Measurements from ENCODE around the gene DMC1.

Gene DMC1

DNA sequence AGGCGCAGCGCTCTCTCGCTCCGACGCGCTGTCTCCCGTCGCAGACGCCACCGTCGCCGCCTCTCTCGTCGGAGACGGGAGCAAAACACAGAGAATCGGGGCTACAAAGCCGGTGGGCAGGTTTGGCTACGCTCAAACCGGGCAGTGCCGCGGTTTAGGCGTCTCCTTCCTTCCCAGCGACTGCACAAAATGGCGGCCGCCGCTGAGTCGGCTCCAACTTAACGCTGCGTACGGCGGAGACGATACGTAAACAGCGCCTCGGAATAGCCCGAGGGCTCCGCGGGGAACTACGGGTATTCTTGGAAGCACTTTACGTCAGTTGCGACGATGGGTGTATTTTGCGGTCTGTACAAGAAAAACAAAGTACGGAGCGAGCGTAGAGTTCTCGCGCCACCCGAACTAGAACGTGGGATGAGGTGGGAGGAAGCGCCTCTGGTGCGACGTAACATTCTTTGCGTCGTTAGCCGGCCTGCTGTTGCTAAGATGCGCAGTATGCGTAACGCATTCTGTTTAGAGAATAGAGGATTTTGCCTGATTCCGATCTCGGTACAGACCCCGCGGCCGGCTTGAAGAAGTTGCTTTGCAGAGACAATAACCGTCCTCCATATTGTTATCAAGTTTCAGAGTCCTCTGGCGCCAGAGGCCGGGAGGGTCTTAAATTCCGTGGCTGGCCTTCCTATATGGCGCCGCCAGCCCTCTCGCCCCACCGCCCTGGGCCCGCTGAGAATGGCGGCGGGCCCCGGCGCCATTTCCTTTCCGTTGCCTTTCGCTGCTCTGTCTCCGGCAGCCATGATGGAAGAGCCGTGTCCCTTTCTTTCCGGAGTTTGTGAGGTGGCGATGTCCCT lies 63.6 kb downstream of the DMC1 start, which contains the start of gene DDX17:
TSS of gene DDX17 (minus strand) at position 194 of the 845 bp plus-strand sequence.
- H3K4me3 ChIP-seq (ENCODE audit: low read depth, low read length): peak within 1 kb of the TSS; percentile 91
- CTCF ChIA-PET: no interaction called here
- DNase-seq (ENCODE audit: low read depth, low spot score): peak; percentile 82
- TF ChIP-seq, protein P1, sequence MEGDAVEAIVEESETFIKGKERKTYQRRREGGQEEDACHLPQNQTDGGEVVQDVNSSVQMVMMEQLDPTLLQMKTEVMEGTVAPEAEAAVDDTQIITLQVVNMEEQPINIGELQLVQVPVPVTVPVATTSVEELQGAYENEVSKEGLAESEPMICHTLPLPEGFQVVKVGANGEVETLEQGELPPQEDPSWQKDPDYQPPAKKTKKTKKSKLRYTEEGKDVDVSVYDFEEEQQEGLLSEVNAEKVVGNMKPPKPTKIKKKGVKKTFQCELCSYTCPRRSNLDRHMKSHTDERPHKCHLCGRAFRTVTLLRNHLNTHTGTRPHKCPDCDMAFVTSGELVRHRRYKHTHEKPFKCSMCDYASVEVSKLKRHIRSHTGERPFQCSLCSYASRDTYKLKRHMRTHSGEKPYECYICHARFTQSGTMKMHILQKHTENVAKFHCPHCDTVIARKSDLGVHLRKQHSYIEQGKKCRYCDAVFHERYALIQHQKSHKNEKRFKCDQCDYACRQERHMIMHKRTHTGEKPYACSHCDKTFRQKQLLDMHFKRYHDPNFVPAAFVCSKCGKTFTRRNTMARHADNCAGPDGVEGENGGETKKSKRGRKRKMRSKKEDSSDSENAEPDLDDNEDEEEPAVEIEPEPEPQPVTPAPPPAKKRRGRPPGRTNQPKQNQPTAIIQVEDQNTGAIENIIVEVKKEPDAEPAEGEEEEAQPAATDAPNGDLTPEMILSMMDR (IDR thresholded peaks at IDR 0.05; ENCODE audit: insufficient read depth, low read length, missing control alignments): no peak
- POLR2A ChIA-PET: no interaction called here

DNA sequence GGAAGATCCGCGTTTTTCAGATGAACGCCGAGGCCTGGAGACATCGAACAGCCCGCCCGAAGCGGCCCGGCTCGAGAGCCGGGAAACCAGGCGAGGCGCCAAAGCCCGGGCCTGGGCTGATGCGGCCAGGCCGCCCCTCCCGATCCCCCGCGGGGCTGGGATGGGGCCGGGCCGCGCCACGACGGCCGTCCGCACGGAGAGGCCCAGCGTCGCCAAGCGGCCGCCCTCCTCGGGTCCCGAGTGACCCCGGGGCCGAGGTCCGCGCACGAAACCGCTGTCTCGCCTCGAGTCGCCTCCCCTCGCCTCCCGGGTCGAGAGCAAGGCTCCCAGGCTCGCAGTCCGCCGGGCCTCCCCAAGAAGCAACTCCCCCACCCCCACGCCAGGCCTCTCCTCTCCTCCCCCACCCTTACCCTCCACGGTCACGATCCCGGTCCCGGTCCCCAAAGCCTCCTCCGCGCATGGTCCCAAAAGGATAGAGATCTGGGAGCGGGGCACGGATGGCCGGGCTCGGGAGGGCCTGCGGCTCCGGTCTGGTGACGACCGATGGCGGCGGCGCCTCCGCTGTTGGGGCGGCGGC lies 64.4 kb downstream of the DMC1 start:
- peak overlapping the region; percentile 91 for H3K4me3 ChIP-seq (ENCODE audit: low read depth, low read length)
- no peak for DNase-seq (ENCODE audit: low read depth, low spot score)
- ChIA-PET POLR2A (no interaction called here), CTCF (no interaction called here)
- TF ChIP-seq, protein P1 (IDR thresholded peaks at IDR 0.05; ENCODE audit: insufficient read depth, low read length, missing control alignments): no peak

DNA sequence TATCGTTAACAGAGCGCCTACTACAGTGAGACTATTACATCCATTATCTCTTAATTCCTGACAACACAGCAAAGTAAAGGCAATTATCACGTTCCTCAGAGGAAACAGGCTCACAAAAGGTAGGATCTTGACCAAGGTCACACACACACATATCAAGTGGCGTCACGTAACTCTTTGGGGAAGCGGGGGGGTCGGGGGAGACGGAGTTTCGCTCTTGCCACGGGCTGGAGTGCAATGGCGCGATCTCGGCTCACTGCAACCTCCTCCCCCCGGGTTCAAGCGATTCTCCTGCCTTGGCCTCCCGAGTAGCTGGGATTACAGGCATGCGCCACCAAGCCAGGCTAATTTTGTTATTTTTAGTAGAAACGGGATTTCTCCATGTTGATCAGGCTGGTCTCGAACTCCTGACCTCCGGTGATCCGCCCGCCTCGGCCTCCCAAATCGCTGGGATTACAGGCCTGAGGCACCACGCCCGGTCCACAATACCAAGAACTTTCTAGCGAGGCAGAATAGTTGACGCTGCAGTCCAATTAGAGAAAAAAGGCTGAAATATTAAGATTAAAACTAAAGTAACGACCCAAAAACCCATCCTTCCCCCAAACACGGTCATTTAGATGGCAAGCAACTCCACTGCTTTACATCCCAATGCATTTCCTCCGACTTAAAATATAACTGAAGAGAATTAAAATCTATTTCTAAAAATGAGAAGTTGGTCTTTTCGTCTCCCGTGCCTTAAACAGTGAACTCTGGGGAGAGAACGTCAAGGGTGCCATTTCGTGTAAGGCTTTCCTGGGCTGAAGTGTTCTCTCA lies 65.0 kb downstream of the DMC1 start:
- TF ChIP-seq, protein P1 (IDR thresholded peaks at IDR 0.05; ENCODE audit: insufficient read depth, low read length, missing control alignments): no peak
- no peak for DNase-seq (ENCODE audit: low read depth, low spot score)
- ChIA-PET CTCF (no interaction called here), POLR2A (no interaction called here)
- H3K4me3 ChIP-seq (ENCODE audit: low read depth, low read length): peak overlapping the region; percentile 91

DNA sequence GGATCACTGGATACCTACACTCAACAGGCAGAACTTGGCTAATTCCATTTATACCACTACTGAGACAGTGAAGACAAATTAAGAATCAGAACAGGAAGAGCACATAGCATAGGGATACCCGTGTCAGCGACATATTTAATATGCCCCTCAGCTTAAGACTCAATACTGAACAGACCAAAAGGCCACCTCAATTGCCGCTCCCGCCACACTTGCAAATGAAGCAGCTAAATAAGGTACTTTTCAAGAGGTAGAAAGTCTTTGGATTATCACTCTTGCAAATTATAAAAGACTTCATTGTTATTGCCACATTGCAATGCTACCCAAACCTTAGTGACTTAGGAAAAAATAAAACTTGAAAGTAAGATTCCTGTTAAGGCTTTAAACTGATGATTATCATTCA lies 67.0 kb downstream of the DMC1 start:
- no peak for DNase-seq (ENCODE audit: low read depth, low spot score)
- CTCF ChIA-PET: interaction anchor here (1.0 to 2.1 kb wide), 2 partner anchors 8 to 90 kb away, joined by 3 to 8 read pairs; no protein-coding TSS in a partner anchor
- POLR2A ChIA-PET: no interaction called here
- H3K4me3 ChIP-seq (ENCODE audit: low read depth, low read length): peak overlapping the region; percentile 91
- TF ChIP-seq, protein P1 (IDR thresholded peaks at IDR 0.05; ENCODE audit: insufficient read depth, low read length, missing control alignments): no peak

DNA sequence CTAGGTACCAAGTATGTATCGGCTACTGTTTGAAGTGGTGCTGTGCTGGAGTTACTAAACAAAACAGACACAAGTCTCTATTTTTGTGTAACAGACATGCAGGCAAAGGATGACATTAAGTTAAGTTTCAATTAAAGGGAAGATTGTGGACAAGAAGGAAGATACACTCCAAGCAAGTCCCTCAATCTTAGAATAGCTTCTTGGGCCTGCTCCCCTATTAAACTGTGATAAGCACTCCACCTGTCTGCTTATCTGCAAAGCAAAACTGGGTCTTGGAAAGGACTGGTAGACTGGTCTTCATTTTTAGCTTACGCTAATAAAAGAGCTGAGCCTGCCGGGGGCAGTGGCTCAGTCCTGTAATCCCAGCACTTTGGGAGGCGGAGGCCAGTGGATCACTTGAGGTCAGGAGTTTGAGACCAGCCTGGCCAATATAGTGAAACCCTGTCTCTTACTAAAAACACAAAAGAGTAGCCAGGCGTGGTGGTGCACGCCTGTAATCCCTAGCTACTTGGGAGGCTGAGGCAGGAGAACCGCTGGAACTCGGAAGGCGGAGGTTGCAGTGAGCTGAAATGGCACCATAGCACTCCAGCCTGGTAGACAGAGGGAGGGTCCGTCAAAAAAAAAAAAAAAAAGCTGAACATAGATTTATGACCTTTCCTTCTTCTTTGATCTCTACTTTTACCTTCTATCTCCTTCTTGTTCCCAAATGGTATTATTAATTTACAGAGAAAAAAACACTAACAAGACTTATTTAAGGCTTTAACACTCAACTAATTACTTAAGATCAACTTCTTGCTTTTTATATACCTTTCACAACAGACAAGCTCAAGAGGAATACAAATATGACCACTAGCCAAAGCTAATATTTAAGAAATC lies 67.9 kb downstream of the DMC1 start:
- TF ChIP-seq, protein P1 (IDR thresholded peaks at IDR 0.05; ENCODE audit: insufficient read depth, low read length, missing control alignments): no peak
- DNase-seq (ENCODE audit: low read depth, low spot score): no peak
- H3K4me3 ChIP-seq (ENCODE audit: low read depth, low read length): no peak overlapping the region
- CTCF ChIA-PET: interaction anchor here (1.0 to 2.1 kb wide), 2 partner anchors 7 to 89 kb away, joined by 3 to 8 read pairs; no protein-coding TSS in a partner anchor
- POLR2A ChIA-PET: interaction anchor here (0.7 to 1.2 kb wide), 3 partner anchors 20 to 104 kb away, joined by 3 to 5 read pairs (median 4); no protein-coding TSS in a partner anchor

Measured in AG04449 (cell line).